Osteocyte (in vitro differentiated cells): ENCODE measurements around the gene RBFOX2. TPM values are rescaled to one million over a fixed set of nuclear protein-coding genes. Genes with fewer than 3 reads are reported as not detected.
"Not testable (repeated sequence)": the region's sequence is repeated elsewhere in the genome, so short reads cannot be mapped to it uniquely, and the experiment has no call there.

Source experiments
- DNase-seq: peaks from one replicate; pipeline ENCODE4 v3.0.0; 2021; ENCODE audit warnings: mixed read lengths; ENCODE audit not compliant: unreplicated experiment; ENCODE audit errors: extremely low spot score
- H3K27ac Mint-ChIP-seq: one replicate; pipeline ENCODE4 v1.8.0; 2021; ENCODE audit warnings: mild to moderate bottlenecking, mixed read lengths; ENCODE audit not compliant: unreplicated experiment
- H3K27me3 Mint-ChIP-seq: one replicate; pipeline ENCODE4 v1.8.0; 2021; ENCODE audit warnings: mixed read lengths; ENCODE audit not compliant: unreplicated experiment
- H3K36me3 Mint-ChIP-seq: one replicate; pipeline ENCODE4 v1.8.0; 2021; ENCODE audit warnings: mixed read lengths; ENCODE audit not compliant: unreplicated experiment
- H3K4me1 Mint-ChIP-seq: one replicate; pipeline ENCODE4 v1.8.0; 2021; ENCODE audit warnings: mixed read lengths; ENCODE audit not compliant: unreplicated experiment
- H3K4me3 Mint-ChIP-seq: one replicate; pipeline ENCODE4 v1.8.0; 2021; ENCODE audit warnings: mild to moderate bottlenecking, moderate library complexity, mixed read lengths; ENCODE audit not compliant: unreplicated experiment
- H3K9me3 Mint-ChIP-seq: one replicate; pipeline ENCODE4 v1.8.0; 2021; ENCODE audit warnings: mixed read lengths; ENCODE audit not compliant: unreplicated experiment
- total RNA-seq: library from RNA; stranded (reverse); gene quantifications from 2 replicates; pipeline ENCODE4 v1.2.1, GENCODE V29; 2021
- TF ChIP-seq, protein P1 (sequence below): fragments of 200-600 bp; sonication (generic); IDR thresholded peaks from 2 replicates; pipeline ENCODE4 v1.5.0; 2021; ENCODE audit warnings: antibody characterized with exemption, mild to moderate bottlenecking, moderate library complexity

RBFOX2 gene
- total RNA-seq, 1 donor from 2014 or later: 151 TPM

GRCh38 chr22:36021606-36022153 lies 6.9 kb downstream of the RBFOX2 start:
- H3K4me1 Mint-ChIP-seq: peaks cover 65% of the 10 kb centered on the region
- no peaks in the 10 kb centered on the region for H3K9me3 Mint-ChIP-seq
- no peak for DNase-seq
- peak overlapping the region; percentile 2 for H3K4me3 Mint-ChIP-seq
- H3K27me3 Mint-ChIP-seq: no peaks in the 10 kb centered on the region
- peak overlapping the region; percentile 73 for H3K27ac Mint-ChIP-seq
- TF ChIP-seq, protein P1, sequence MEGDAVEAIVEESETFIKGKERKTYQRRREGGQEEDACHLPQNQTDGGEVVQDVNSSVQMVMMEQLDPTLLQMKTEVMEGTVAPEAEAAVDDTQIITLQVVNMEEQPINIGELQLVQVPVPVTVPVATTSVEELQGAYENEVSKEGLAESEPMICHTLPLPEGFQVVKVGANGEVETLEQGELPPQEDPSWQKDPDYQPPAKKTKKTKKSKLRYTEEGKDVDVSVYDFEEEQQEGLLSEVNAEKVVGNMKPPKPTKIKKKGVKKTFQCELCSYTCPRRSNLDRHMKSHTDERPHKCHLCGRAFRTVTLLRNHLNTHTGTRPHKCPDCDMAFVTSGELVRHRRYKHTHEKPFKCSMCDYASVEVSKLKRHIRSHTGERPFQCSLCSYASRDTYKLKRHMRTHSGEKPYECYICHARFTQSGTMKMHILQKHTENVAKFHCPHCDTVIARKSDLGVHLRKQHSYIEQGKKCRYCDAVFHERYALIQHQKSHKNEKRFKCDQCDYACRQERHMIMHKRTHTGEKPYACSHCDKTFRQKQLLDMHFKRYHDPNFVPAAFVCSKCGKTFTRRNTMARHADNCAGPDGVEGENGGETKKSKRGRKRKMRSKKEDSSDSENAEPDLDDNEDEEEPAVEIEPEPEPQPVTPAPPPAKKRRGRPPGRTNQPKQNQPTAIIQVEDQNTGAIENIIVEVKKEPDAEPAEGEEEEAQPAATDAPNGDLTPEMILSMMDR: no peak
- H3K36me3 Mint-ChIP-seq: peaks cover 7% of the 10 kb centered on the region

- H3K9me3 Mint-ChIP-seq, H3K36me3 Mint-ChIP-seq, H3K27ac Mint-ChIP-seq, DNase-seq, H3K27me3 Mint-ChIP-seq, H3K4me3 Mint-ChIP-seq: not testable (repeated sequence)
- H3K4me1 Mint-ChIP-seq: peaks cover 68% of the 10 kb centered on the region
Measured at GRCh38 chr22:36020865-36021264, 7.8 kb downstream of the RBFOX2 start.

- Mint-ChIP-seq H3K27ac (peak overlapping the region; percentile 66), H3K27me3 (no peaks in the 10 kb centered on the region), H3K36me3 (no peaks in the 10 kb centered on the region), H3K9me3 (no peaks in the 10 kb centered on the region), H3K4me3 (no peak overlapping the region), H3K4me1 (peaks cover 63% of the 10 kb centered on the region)
- no peak for DNase-seq
- TF ChIP-seq, protein P1: no peak
Measured at GRCh38 chr22:36017651-36018091, 11.0 kb downstream of the RBFOX2 start.

DNA sequence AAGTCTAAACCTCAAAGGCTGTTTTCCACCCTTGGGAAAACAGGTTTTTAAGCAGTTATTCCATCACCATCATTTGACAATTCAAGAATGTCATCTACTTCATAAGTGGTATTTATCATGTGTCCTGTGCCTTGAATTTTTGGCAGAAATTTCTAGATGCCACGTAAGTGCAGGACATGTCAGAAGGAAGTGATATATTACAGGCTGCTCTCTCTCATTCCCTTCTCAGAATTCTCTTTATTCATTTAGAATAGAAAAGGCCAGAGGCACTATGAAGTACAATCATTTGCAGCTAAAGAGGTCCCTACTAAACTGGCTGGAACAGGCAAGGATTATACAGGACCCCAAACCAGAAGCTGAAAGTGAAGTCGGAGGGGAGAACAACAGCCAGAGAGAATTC lies 11.9 kb downstream of the RBFOX2 start:
- peak overlapping the region; percentile 23 for H3K27ac Mint-ChIP-seq
- H3K4me3 Mint-ChIP-seq: no peak overlapping the region
- no peaks in the 10 kb centered on the region for H3K27me3 Mint-ChIP-seq
- TF ChIP-seq, protein P1: no peak
- H3K36me3 Mint-ChIP-seq: no peaks in the 10 kb centered on the region
- no peaks in the 10 kb centered on the region for H3K9me3 Mint-ChIP-seq
- no peak for DNase-seq
- peaks cover 60% of the 10 kb centered on the region for H3K4me1 Mint-ChIP-seq

DNA sequence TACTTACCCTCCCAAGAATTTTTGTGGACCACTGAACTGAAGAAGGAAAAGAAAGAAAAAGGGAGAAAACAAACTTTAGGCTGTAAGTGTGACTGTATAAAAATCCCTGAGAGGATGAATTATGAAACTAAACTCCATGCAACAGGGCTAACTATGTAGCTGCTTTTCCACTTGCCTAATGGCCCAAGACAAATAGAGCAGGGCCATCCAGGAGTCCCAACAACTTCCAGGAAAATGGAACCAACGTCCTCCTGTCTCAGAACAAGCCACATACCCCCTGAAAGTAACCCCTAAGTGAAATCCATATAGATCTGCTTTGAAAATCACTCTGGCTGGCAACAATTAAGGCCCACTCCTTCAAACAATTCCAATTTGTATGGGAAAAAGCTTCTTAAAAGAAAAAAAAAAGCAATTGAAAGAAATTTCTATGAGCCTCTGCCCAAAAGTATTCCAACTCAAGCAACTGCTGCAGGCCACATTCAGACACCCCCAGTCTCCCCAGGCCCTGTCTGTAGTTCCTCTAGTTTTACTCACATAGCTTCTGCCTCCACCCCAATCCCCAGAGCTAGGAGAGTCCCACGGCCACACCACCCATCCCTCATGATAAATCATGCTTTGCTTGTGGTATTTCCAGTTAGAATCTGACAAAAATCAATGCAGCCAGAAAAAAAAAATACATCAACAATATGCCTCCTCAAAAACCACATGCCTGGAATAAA lies 12.7 kb downstream of the RBFOX2 start:
- TF ChIP-seq, protein P1: no peak
- Mint-ChIP-seq H3K27ac (peak overlapping the region; percentile 23), H3K4me1 (peaks cover 62% of the 10 kb centered on the region)

More for the DNA sequence above, 12.7 kb downstream of the RBFOX2 start:
- Mint-ChIP-seq H3K9me3 (no peaks in the 10 kb centered on the region), H3K4me3 (no peak overlapping the region), H3K36me3 (no peaks in the 10 kb centered on the region), H3K27me3 (no peaks in the 10 kb centered on the region)
- no peak for DNase-seq
